GM12891 (cell line): Measurements from ENCODE around the gene STRIP2.

Experiments used
- POLR2A ChIP-seq: IDR thresholded peaks from 2 replicates; pipeline ENCODE4 v1.6.1; 2011; ENCODE audit warnings: low read depth, low read length, control low read depth
- POLR2AphosphoS5 ChIP-seq: IDR thresholded peaks from 2 replicates; pipeline ENCODE4 v1.6.1; 2011; ENCODE audit warnings: low read depth, low read length, control low read depth
- SPI1 ChIP-seq: IDR thresholded peaks from 2 replicates; pipeline ENCODE4 v1.6.1; 2011; ENCODE audit warnings: low read depth, low read length, control low read depth
- TAF1 ChIP-seq: IDR thresholded peaks from 2 replicates; pipeline ENCODE4 v1.6.1; 2011; ENCODE audit warnings: low read depth, low read length, control low read depth

DNA sequence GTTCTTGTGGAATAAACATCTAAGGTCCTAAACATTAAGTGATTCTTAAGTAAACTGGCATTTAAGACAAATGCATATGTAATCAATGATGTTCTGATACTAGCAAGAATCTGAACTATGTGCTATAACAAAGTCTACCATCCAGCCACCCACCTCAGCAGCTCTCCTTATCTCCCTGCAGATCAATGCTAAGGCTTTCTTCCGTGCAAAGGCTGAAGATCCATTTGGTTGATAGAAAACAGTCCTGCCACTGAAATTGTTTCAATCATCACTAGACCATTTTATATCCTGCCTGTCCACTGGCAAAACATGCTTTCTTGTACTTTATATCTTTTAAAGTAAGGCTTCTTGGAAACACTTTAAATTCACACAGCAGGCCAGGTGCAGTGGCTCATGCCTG lies 61.8 kb downstream of the STRIP2 start:
- no peak for TF ChIP-seq POLR2A
- TF ChIP-seq TAF1 = no peak
- no peak for TF ChIP-seq POLR2AphosphoS5
- no peak for TF ChIP-seq SPI1
